Gastroesophageal sphincter (tissue), 3 donors: ENCODE data around the gene KLHL22.

ENCODE experiments used
- CTCF ChIP-seq, 4 experiments: fragments of 200-600 bp in 2 of 4; fragments of 450-650 bp in 2 of 4; sonication (generic) in 1 of 4; IDR thresholded peaks; one replicate each; pipeline ENCODE4 v1.5.1; 2017 to 2019; ENCODE audit warnings: antibody characterized with exemption in 4 of 4, mild to moderate bottlenecking in 2 of 4, moderate library complexity in 2 of 4
- EP300 ChIP-seq: sonication (generic); formaldehyde crosslinking; IDR thresholded peaks from one replicate; pipeline ENCODE4 v1.6.1; 2017; ENCODE audit warnings: antibody characterized with exemption, mild to moderate bottlenecking
- POLR2A ChIP-seq, 2 donors: fragments of 450-650 bp; IDR thresholded peaks; one replicate each; pipeline ENCODE4 v1.6.1; 2017; ENCODE audit warnings: antibody characterized with exemption in 2 of 2, mild to moderate bottlenecking in 2 of 2, moderate library complexity in 1 of 2
- POLR2AphosphoS5 ChIP-seq: sonication (generic); formaldehyde crosslinking; IDR thresholded peaks from one replicate; pipeline ENCODE4 v1.6.1; 2017; ENCODE audit warnings: antibody characterized with exemption

DNA sequence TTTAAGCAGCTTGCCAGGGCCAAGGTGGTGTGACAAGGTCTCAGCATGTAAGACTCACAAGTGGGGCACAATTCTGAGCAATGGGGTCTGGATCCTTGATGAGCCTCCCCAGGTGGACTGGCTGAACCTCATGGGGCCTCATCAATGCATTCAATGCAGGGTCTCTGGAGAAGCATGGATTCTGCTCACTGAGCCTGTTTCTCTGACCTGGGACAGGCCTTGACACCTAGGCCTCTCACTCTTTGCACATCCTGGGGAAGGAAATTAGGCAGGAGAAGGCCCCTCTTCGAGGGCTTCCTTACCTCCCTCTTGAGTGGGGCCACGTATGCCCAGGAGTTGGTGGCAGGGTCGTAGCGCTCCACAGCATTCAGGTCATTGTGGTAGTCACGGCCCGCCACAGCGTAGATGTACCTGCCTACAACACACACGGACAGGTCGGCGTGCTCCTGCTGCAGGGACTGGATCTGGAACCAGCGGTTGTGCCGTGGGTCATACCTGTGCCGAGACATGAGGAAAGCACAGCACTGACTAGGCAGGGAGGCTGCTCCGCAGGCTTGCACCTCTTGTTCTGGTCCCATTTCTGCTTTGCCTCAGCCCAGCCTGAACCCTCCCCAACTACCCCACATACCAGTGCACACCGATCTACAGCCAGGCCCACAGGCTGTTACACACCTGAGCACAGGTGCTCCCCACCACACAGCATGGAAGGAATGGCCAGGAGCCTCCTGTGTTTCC, 37.9 kb downstream of the KLHL22 start:
- TF ChIP-seq CTCF (IDR thresholded peaks at IDR 0.05) (no peak), POLR2A (IDR thresholded peaks at IDR 0.05) (no peak), EP300 (no peak), POLR2AphosphoS5 (no peak)
